Vagina (tissue), 2 donors: Measurements from ENCODE around the gene CPSF4L. TPM values are rescaled to one million over a fixed set of nuclear protein-coding genes. Genes with fewer than 3 reads are reported as not detected.

Experiments
- DNase-seq, 2 donors: peaks; one replicate each; pipeline ENCODE4 v3.0.0-alpha.2; 2017; ENCODE audit errors: extremely low spot score in 2 of 2
- H3K27ac ChIP-seq: fragments of 200-600 bp; sonication (generic); one replicate; pipeline ENCODE4 v1.5.1; 2019
- H3K27me3 ChIP-seq: fragments of 200-600 bp; sonication (generic); one replicate; pipeline ENCODE4 v1.5.1; 2019
- H3K36me3 ChIP-seq, 2 donors: fragments of 200-600 bp; sonication (generic); one replicate each; pipeline ENCODE4 v1.5.1; 2017 to 2019
- H3K4me1 ChIP-seq: fragments of 200-600 bp; sonication (generic); one replicate; pipeline ENCODE4 v1.5.1; 2019
- H3K4me3 ChIP-seq, 2 donors: fragments of 200-600 bp; sonication (generic); 1 replicate in 1 of 2; 2 replicates in 1 of 2; pipeline ENCODE4 v1.5.1; 2016 to 2019
- H3K9me3 ChIP-seq: fragments of 200-600 bp; sonication (generic); one replicate; pipeline ENCODE4 v1.5.1; 2019
- POLR2A ChIP-seq, 2 donors: fragments of 450-650 bp; IDR thresholded peaks; one replicate each; pipeline ENCODE4 v1.6.1; 2017; ENCODE audit warnings: antibody characterized with exemption in 2 of 2, mild to moderate bottlenecking in 2 of 2, moderate library complexity in 2 of 2
- POLR2AphosphoS5 ChIP-seq, 2 donors: sonication (generic); formaldehyde crosslinking; IDR thresholded peaks; one replicate each; pipeline ENCODE4 v1.9.0; 2017; ENCODE audit warnings: antibody characterized with exemption in 2 of 2, mild to moderate bottlenecking in 2 of 2, low read depth in 1 of 2; ENCODE audit not compliant: insufficient read depth in 1 of 2
- intact Hi-C: fragments of 100-400 bp; cut with DNase I; formaldehyde crosslinking; loops from one replicate; pipeline ENCODE4 v1.15.1; 2023
- total RNA-seq: library from RNA; depleted of rRNA; stranded (reverse); fragments of >200 nt; gene quantifications from one replicate; pipeline ENCODE4 v1.2.3, GENCODE V29; 2016
- TF ChIP-seq, protein P1 (sequence below), 3 experiments: fragments of 450-650 bp in 2 of 3; fragments of 200-600 bp in 1 of 3; sonication (generic) in 1 of 3; IDR thresholded peaks; one replicate each; pipeline ENCODE4 v1.5.1; 2017 to 2019; ENCODE audit warnings: antibody characterized with exemption in 3 of 3, mild to moderate bottlenecking in 2 of 3, moderate library complexity in 2 of 3

Gene CPSF4L
- total RNA-seq, 1 donor from 2014 or later, result not detected

- H3K9me3 ChIP-seq, result no peaks in the 10 kb centered on the region
- H3K36me3 ChIP-seq, result peaks cover 0 to 67% of the 10 kb centered on the region in 2 donors
- intact Hi-C loops, result loop anchor here (10.0 kb wide), 1 partner anchor 105 kb away; no protein-coding TSS in a partner anchor
- H3K27me3 ChIP-seq, result no peaks in the 10 kb centered on the region
- DNase-seq, result no peak
- H3K4me1 ChIP-seq, result peaks cover 5% of the 10 kb centered on the region
- H3K27ac ChIP-seq, result no peak overlapping the region
- TF ChIP-seq, protein P1, sequence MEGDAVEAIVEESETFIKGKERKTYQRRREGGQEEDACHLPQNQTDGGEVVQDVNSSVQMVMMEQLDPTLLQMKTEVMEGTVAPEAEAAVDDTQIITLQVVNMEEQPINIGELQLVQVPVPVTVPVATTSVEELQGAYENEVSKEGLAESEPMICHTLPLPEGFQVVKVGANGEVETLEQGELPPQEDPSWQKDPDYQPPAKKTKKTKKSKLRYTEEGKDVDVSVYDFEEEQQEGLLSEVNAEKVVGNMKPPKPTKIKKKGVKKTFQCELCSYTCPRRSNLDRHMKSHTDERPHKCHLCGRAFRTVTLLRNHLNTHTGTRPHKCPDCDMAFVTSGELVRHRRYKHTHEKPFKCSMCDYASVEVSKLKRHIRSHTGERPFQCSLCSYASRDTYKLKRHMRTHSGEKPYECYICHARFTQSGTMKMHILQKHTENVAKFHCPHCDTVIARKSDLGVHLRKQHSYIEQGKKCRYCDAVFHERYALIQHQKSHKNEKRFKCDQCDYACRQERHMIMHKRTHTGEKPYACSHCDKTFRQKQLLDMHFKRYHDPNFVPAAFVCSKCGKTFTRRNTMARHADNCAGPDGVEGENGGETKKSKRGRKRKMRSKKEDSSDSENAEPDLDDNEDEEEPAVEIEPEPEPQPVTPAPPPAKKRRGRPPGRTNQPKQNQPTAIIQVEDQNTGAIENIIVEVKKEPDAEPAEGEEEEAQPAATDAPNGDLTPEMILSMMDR (IDR thresholded peaks at IDR 0.05), result no peak
- no peak for TF ChIP-seq POLR2A (IDR thresholded peaks at IDR 0.05)
- TF ChIP-seq POLR2AphosphoS5 (IDR thresholded peaks at IDR 0.05; ENCODE audit: insufficient read depth in 1 of 2, low read depth in 1 of 2), result no peak
- H3K4me3 ChIP-seq, result no peak overlapping the region
Observed at GRCh38 chr17:73199751-73200317, 61.8 kb downstream of the CPSF4L start.

DNA sequence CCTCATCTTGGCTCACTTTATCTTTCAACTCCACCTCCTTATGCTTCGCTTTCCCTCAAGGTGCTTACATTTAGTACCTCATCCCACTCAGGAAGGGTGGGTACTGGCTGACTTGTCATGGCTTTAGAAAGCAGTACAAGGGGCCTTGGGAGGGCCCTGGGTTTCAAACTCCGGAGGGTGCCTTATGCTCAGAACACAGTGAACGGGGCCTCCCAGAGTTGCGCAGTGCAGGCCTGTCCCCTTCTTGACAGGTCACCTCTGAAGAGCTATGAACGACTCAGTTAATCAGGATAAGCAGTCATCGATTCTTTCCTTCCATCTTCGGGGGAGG is 62.8 kb downstream of the CPSF4L start:
- H3K4me1 ChIP-seq, result peaks cover 13% of the 10 kb centered on the region
- no peak overlapping the region for H3K27ac ChIP-seq
- no peaks in the 10 kb centered on the region for H3K27me3 ChIP-seq
- H3K9me3 ChIP-seq, result no peaks in the 10 kb centered on the region
- no peak for DNase-seq
- H3K36me3 ChIP-seq, result peaks cover 0 to 60% of the 10 kb centered on the region in 2 donors
- no peak overlapping the region for H3K4me3 ChIP-seq
- intact Hi-C loops, result loop anchor here (10.0 kb wide), 1 partner anchor 106 kb away; no protein-coding TSS in a partner anchor
- TF ChIP-seq POLR2A (IDR thresholded peaks at IDR 0.05) (no peak), POLR2AphosphoS5 (IDR thresholded peaks at IDR 0.05; ENCODE audit: insufficient read depth in 1 of 2, low read depth in 1 of 2) (no peak)

Other genes starting within 250 kb of the CPSF4L start
- gene SLC39A11, start 169.2 kb downstream of the CPSF4L start, total RNA-seq, result 22.6 TPM
- gene SSTR2, start 96.9 kb downstream of the CPSF4L start, total RNA-seq, result 1.2 TPM
- gene COG1, start 68.8 kb downstream of the CPSF4L start, total RNA-seq, result 30.9 TPM
- gene CDC42EP4, start 50.1 kb upstream of the CPSF4L start, total RNA-seq, result 73.7 TPM